ENCODE data around the gene CLEC3B. TPM values are rescaled to one million over a fixed set of nuclear protein-coding genes. Genes with fewer than 3 reads are reported as not detected.
"Not testable (repeated sequence)": the region's sequence is repeated elsewhere in the genome, so short reads cannot be mapped to it uniquely, and the experiment has no call there.

Gene CLEC3B
- total and polyA plus RNA-seq, 12 donors = 34.8 to 355 (median 59.4) TPM

DNA sequence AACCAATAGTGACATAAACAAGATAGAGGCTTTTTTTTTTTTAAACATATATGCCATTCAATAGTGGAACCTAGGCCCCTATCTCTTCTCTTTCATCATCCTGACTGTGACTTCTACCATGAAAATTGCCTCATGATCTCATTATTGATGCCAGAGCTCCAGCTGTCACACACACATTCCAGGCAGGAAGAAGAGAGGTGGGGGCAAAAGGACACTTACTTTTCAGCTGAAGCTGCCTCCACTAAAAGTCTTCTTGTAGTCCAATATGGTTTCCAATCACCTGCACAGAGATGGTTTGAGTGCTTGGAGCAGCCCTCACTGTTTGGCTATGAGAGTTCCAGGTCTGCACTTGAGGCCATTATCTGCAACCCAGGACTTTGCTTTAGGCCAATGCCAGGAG is 45.0 kb downstream of the CLEC3B start:
- Histone ChIP-seq H3K27me3 (no peaks in the 10 kb centered on the region), H3K27ac (no peak overlapping the region), H3K4me3 (no peak overlapping the region), H3K4me1 (peaks cover 0 to 10% (median 0%) of the 10 kb centered on the region in 9 donors), H3K36me3 (no peaks in the 10 kb centered on the region), H3K9me3 (peaks cover 0 to 5% (median 0%) of the 10 kb centered on the region in 11 donors)
- DNase-seq (no peak), ATAC-seq (no peak)
- intact Hi-C loops (cut with DNase I) = no loop called here
- TF ChIP-seq, protein P1, sequence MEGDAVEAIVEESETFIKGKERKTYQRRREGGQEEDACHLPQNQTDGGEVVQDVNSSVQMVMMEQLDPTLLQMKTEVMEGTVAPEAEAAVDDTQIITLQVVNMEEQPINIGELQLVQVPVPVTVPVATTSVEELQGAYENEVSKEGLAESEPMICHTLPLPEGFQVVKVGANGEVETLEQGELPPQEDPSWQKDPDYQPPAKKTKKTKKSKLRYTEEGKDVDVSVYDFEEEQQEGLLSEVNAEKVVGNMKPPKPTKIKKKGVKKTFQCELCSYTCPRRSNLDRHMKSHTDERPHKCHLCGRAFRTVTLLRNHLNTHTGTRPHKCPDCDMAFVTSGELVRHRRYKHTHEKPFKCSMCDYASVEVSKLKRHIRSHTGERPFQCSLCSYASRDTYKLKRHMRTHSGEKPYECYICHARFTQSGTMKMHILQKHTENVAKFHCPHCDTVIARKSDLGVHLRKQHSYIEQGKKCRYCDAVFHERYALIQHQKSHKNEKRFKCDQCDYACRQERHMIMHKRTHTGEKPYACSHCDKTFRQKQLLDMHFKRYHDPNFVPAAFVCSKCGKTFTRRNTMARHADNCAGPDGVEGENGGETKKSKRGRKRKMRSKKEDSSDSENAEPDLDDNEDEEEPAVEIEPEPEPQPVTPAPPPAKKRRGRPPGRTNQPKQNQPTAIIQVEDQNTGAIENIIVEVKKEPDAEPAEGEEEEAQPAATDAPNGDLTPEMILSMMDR (IDR thresholded peaks at IDR 0.05) = no peak

DNA sequence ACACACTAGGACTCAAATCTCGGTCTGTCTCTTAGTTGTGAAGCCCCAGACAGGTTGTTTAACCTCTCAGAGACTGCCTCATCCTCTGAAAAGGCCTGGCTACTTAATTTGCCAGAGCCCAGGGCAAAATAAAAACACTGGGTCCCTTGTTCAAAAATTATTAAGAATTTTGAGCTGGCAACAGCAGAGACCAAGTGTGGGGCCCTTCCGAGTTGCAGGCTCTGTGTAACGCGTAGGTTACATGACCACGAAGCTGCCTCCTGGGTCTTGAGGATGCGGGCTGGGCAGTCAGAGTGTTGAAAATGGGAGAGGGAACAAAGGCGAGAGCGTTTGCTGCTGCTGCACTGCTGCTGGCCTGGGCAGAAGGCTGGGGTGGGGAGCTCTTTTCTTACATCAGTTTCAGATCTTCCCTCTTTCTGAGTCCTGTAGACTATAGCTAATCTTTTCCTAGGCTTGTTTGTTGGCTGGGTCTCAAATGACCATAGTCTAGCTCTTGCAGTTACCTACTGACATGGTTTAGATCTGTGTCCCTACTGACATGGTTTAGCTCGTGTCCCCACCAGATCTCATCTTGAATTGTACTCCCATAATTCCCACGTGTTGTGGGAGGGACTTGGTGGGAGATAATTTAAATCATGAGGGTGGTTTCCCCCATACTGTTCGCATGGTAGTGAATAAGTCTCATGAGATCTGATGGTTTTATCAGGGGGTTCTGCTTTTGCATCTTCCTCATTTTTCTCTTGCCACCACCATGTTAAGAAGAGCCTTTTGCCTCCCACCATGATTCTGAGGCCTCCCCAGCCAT is 49.9 kb downstream of the CLEC3B start:
- H3K4me3 ChIP-seq = no peak overlapping the region
- no peaks in the 10 kb centered on the region for H3K36me3 ChIP-seq
- H3K4me1 ChIP-seq = peaks cover 0 to 11% (median 0%) of the 10 kb centered on the region in 9 donors
- peaks cover 0 to 5% (median 0%) of the 10 kb centered on the region in 11 donors for H3K9me3 ChIP-seq
- H3K27ac ChIP-seq = peak overlapping the region in 1 of 10 donors; percentile 58
- DNase-seq = no peak
- 71 to 75% methylated on average over 11 of the region's 11 CpGs for WGBS, 2 donors
- intact Hi-C loops (cut with DNase I) = no loop called here
- TF ChIP-seq, protein P1 (IDR thresholded peaks at IDR 0.05) = no peak
- no peak for ATAC-seq
- H3K27me3 ChIP-seq = no peaks in the 10 kb centered on the region

DNA sequence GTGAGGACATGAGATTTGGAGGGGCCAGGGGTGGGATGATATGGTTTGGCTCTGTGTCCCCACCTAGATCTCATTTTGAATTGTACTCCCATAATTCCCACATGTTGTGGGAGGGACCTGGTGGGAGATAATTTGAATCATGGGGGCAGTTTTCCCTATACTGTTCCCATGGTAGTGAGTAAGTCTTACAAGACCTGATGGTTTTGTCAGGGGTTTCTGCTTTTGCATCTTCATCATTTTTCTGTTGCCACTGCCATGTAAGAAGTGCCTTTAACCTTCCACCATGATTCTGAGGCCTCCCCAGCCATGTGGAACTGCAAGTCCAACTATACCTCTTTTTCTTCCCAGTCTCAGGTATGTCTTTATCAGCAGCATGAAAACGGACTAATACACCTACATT is 52.2 kb downstream of the CLEC3B start:
- DNase-seq; H3K27me3 ChIP-seq; intact Hi-C loops (cut with DNase I); ATAC-seq; H3K9me3 ChIP-seq; H3K36me3 ChIP-seq; H3K4me3 ChIP-seq; H3K27ac ChIP-seq: not testable (repeated sequence)
- peaks cover 0 to 11% (median 0%) of the 10 kb centered on the region in 9 donors for H3K4me1 ChIP-seq
- 43 to 95% methylated on average over 1 of the region's 1 CpG for WGBS, 2 donors

DNA sequence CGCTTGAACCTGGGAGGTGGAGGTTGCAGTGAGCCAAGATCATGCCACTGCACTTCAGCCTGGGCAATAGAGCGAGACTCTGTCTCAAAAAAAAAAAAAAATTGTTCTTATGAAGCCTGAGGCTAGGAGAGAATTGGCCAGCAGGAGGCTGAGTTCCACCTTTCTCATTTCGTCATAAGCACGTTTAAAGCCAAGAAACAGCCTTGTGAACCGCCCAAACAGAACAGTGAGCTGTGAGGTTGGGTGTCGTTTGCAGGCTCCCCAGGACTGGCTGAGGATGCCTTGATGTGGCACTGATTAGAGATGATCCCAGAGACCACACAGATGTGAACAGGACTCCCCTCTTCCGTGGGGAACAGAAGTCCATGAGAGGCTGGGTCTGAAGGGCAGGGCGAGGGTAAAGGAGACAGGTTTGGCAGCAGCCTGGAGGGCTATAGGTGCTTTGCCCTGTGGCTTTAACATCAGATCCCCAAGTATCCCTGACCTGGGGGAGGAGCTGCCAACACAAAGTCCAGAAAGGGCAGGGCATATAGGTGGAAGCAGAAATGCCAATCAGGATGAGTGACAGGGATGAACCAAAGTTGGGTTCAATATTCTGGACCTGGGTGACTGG is 52.9 kb downstream of the CLEC3B start:
- H3K27me3 ChIP-seq = no peaks in the 10 kb centered on the region
- intact Hi-C loops (cut with DNase I) = no loop called here
- H3K9me3 ChIP-seq = peaks cover 0 to 6% (median 0%) of the 10 kb centered on the region in 11 donors
- 70 to 78% methylated on average over 8 of the region's 8 CpGs for WGBS, 2 donors
- H3K36me3 ChIP-seq = no peaks in the 10 kb centered on the region
- no peak for ATAC-seq
- TF ChIP-seq, protein P1 (IDR thresholded peaks at IDR 0.05) = peak in 1 of 9 donors; percentile 7
- peaks cover 0 to 11% (median 0%) of the 10 kb centered on the region in 9 donors for H3K4me1 ChIP-seq
- no peak overlapping the region for H3K4me3 ChIP-seq
- no peak for DNase-seq
- H3K27ac ChIP-seq = no peak overlapping the region

All from heart right ventricle (tissue), 16 donors.